ENCODE data around the gene CDK5R2. TPM values are rescaled to one million over a fixed set of nuclear protein-coding genes. Genes with fewer than 3 reads are reported as not detected.

The CDK5R2 gene
- total RNA-seq, 1 experiment from 2014 or later, result 1.3 TPM

GRCh38 chr2:219001577-219002394 lies 42.3 kb downstream of the CDK5R2 start:
- H3K4me3 ChIP-seq (ENCODE audit: low read depth in 2 of 2, low read length in 2 of 2), result peak overlapping the region in 1 of 2 experiments; percentile 49; a peak in 2 of 4 replicates
- peaks cover 4% of the 10 kb centered on the region; the same call in 1 of the 2 replicates for H3K27me3 ChIP-seq (ENCODE audit: control insufficient read depth, insufficient read depth, low read length)
- intact Hi-C loops (cut with micrococcal nuclease; ENCODE audit: unreplicated experiment) (no loop called here), in situ Hi-C loops (cut with HindIII; ENCODE audit: low pct_unique_long_range_greater_than_20kb, low sequenced_read_pairs) (no loop called here)
- no peaks in the 10 kb centered on the region; the same call in 1 of the 2 replicates for H3K4me1 ChIP-seq (ENCODE audit: control insufficient read depth, insufficient read depth, low read length)
- POLR2A ChIA-PET, result no interaction called here
- TF ChIP-seq SIN3A (IDR thresholded peaks at IDR 0.05; ENCODE audit: borderline replicate concordance, insufficient read depth, low read depth, low read length) (no peak), TCF7L2 (IDR thresholded peaks at IDR 0.05; ENCODE audit: low read depth, low read length) (no peak), REST (IDR thresholded peaks at IDR 0.05; ENCODE audit: insufficient read depth in 1 of 2, low read depth in 2 of 2, low read length in 1 of 2) (no peak), POLR2AphosphoS5 (IDR thresholded peaks at IDR 0.05; ENCODE audit: low read depth, low read length) (no peak), CTCF (IDR thresholded peaks at IDR 0.05) (no peak)
- no peaks in the 10 kb centered on the region for H3K9me3 ChIP-seq (ENCODE audit: control insufficient read depth, insufficient read depth, low read depth, low read length)
- DNase-seq (ENCODE audit: low read depth, low spot score) (no peak), ATAC-seq (peak; percentile 9; the same call in 1 of the 2 replicates)
- H3K36me3 ChIP-seq (ENCODE audit: control insufficient read depth, insufficient read depth, low read length), result no peaks in the 10 kb centered on the region
- BruUV-seq (replicated peaks), result no TSS peak
- CTCF ChIA-PET, result interaction anchor here (0.6 to 1.7 kb wide), 6 partner anchors 20 to 153 kb away, joined by 3 to 5 read pairs (median 4); partner anchors contain the start of genes CDK5R2 and WNT6
- no peak overlapping the region for H3K27ac ChIP-seq (ENCODE audit: low read length)

- Histone ChIP-seq H3K27ac (ENCODE audit: low read length) (no peak overlapping the region), H3K4me3 (ENCODE audit: low read depth in 2 of 2, low read length in 2 of 2) (peak overlapping the region; percentile 33 to 49), H3K4me1 (ENCODE audit: control insufficient read depth, insufficient read depth, low read length) (no peaks in the 10 kb centered on the region; the same call in 1 of the 2 replicates), H3K27me3 (ENCODE audit: control insufficient read depth, insufficient read depth, low read length) (peaks cover 4% of the 10 kb centered on the region; the same call in 1 of the 2 replicates), H3K36me3 (ENCODE audit: control insufficient read depth, insufficient read depth, low read length) (no peaks in the 10 kb centered on the region), H3K9me3 (ENCODE audit: control insufficient read depth, insufficient read depth, low read depth, low read length) (no peaks in the 10 kb centered on the region)
- ATAC-seq (peak; percentile 72), DNase-seq (ENCODE audit: low read depth, low spot score) (no peak)
- ChIA-PET POLR2A (no interaction called here), CTCF (interaction anchor here (0.6 to 1.7 kb wide), 7 partner anchors 21 to 152 kb away, joined by 3 to 5 read pairs (median 4); partner anchors contain the start of genes CDK5R2 and WNT6)
- no peak for TF ChIP-seq REST (IDR thresholded peaks at IDR 0.05; ENCODE audit: insufficient read depth in 1 of 2, low read depth in 2 of 2, low read length in 1 of 2)
- TF ChIP-seq CTCF (IDR thresholded peaks at IDR 0.05), result peak; percentile 83
- in situ Hi-C loops (cut with HindIII; ENCODE audit: low pct_unique_long_range_greater_than_20kb, low sequenced_read_pairs) (no loop called here), intact Hi-C loops (cut with micrococcal nuclease; ENCODE audit: unreplicated experiment) (no loop called here)
- BruUV-seq (replicated peaks), result no TSS peak
Observed at GRCh38 chr2:219002395-219003266, 43.2 kb downstream of the CDK5R2 start.

All from Panc1 (cell line).